Nephron (organoid): ENCODE data around the gene KAZN.

Experiments used
- H3K27ac Mint-ChIP-seq, 3 experiments: 2 replicates each; pipeline ENCODE4 v1.8.0; 2020; ENCODE audit warnings: mixed read lengths in 3 of 3, mild to moderate bottlenecking in 2 of 3, moderate library complexity in 1 of 3
- H3K27me3 Mint-ChIP-seq: 2 replicates; pipeline ENCODE4 v1.8.0; 2021; ENCODE audit warnings: low read depth, mild to moderate bottlenecking, moderate library complexity, mixed read lengths
- H3K36me3 Mint-ChIP-seq: 2 replicates; pipeline ENCODE4 v1.8.0; 2020; ENCODE audit warnings: low read depth, mixed read lengths
- H3K4me1 Mint-ChIP-seq: 2 replicates; pipeline ENCODE4 v1.8.0; 2020; ENCODE audit warnings: mixed read lengths
- H3K4me3 Mint-ChIP-seq, 3 experiments: 2 replicates each; pipeline ENCODE4 v1.8.0; 2020; ENCODE audit warnings: mild to moderate bottlenecking in 3 of 3, mixed read lengths in 3 of 3, moderate library complexity in 2 of 3
- H3K9me3 Mint-ChIP-seq: 2 replicates; pipeline ENCODE4 v1.8.0; 2020; ENCODE audit warnings: mixed read lengths
- TF ChIP-seq, protein P1 (sequence below), 3 experiments: fragments of 200-600 bp; sonication (generic); IDR thresholded peaks; one replicate each; pipeline ENCODE4 v1.5.0; 2021; ENCODE audit warnings: antibody characterized with exemption in 3 of 3; ENCODE audit not compliant: unreplicated experiment in 3 of 3

The KAZN gene

DNA sequence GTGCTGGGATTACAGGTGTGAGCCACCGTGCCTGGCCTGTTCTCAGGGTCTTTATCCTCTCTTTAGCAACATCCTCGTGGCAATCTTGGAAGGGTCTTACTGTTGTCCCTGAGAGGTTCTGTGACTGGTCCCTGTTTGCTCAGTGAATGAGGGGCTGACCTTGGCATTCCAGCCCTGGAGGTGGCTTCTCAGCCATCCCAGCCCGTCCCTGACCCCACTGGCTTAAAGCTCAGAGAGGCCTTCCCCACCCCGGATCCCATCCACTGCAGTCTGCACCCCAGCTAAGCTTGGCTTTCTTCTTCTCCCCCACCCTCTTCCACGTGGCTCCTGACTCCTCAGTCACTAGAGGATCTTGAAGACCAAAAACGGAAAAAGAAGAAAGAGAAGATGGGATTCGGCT lies 466.8 kb downstream of the KAZN start:
- peaks cover 3% of the 10 kb centered on the region for H3K27me3 Mint-ChIP-seq

DNA sequence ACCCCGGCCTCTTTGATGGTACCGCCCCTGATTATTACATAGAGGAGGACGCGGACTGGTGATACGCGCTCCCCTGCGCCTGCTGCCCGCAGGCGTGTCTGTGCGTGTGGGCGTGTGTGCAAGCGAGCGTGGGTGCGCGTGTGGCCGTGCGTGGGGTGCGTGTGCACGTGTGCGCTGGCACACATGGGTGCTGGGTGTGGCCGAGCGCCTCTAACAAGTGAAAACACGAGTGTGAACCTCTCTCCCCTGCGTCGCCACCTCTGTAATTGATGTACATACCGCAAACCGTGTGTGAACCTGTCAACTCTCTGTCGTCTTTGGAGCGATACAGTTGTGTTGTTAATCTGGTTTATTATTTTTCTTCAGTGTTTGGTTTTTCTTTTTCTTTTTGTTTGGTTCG lies 467.3 kb downstream of the KAZN start:
- peaks cover 51% of the 10 kb centered on the region for H3K36me3 Mint-ChIP-seq
- H3K4me3 Mint-ChIP-seq, result no peak overlapping the region
- H3K9me3 Mint-ChIP-seq, result peaks cover 2% of the 10 kb centered on the region
- TF ChIP-seq, protein P1, sequence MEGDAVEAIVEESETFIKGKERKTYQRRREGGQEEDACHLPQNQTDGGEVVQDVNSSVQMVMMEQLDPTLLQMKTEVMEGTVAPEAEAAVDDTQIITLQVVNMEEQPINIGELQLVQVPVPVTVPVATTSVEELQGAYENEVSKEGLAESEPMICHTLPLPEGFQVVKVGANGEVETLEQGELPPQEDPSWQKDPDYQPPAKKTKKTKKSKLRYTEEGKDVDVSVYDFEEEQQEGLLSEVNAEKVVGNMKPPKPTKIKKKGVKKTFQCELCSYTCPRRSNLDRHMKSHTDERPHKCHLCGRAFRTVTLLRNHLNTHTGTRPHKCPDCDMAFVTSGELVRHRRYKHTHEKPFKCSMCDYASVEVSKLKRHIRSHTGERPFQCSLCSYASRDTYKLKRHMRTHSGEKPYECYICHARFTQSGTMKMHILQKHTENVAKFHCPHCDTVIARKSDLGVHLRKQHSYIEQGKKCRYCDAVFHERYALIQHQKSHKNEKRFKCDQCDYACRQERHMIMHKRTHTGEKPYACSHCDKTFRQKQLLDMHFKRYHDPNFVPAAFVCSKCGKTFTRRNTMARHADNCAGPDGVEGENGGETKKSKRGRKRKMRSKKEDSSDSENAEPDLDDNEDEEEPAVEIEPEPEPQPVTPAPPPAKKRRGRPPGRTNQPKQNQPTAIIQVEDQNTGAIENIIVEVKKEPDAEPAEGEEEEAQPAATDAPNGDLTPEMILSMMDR (IDR thresholded peaks at IDR 0.05; ENCODE audit: unreplicated experiment in 3 of 3), result no peak
- H3K27me3 Mint-ChIP-seq, result peaks cover 3% of the 10 kb centered on the region
- peaks cover 5% of the 10 kb centered on the region for H3K4me1 Mint-ChIP-seq
- H3K27ac Mint-ChIP-seq, result no peak overlapping the region

More for the DNA sequence above, 466.8 kb downstream of the KAZN start:
- Mint-ChIP-seq H3K36me3 (peaks cover 56% of the 10 kb centered on the region), H3K27ac (no peak overlapping the region), H3K4me1 (peaks cover 5% of the 10 kb centered on the region), H3K9me3 (peaks cover 2% of the 10 kb centered on the region), H3K4me3 (no peak overlapping the region)
- TF ChIP-seq, protein P1 (IDR thresholded peaks at IDR 0.05; ENCODE audit: unreplicated experiment in 3 of 3), result no peak

DNA sequence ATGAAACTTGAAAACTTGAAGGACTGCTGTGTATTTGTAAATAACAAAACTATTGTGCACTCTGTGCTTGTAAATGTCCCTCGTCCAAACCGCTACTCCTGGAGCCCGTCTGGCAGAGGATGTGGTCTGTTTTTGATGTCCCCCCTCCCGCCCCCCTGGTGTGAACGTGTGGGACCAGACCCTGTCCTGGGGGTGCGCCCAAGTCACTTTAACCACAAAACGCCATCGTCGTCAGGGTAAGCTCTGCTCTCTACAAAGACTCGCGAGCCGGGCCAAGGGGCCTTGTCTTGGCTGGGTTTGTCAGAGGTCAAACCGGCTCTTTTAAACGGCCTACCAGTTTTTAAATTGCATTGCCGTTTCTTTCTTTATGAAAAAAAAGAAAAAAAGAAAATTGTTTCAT lies 467.7 kb downstream of the KAZN start:
- H3K9me3 Mint-ChIP-seq, result peaks cover 2% of the 10 kb centered on the region

DNA sequence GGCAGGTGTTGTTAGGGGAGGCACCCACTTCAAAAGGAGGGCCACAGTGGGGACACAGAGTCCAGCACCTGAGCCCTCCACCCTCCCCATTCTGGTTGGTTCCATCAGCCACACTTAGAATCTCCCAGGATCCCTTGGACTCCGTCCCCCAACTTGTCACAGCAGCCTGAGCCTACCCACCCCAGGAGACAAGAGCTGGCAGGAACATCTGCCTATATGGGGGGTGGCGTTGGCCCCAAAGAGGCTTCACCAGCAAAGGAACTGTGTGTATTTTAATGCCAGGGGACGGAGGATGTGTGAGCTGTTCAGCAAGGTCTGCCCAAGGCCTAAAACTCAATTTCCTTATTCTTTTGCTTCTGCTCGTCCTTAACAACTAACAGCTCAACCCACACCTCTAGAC lies 468.7 kb downstream of the KAZN start:
- Mint-ChIP-seq H3K27ac (peak overlapping the region in 1 of 3 experiments; percentile 40), H3K27me3 (peaks cover 3% of the 10 kb centered on the region), H3K36me3 (peaks cover 41% of the 10 kb centered on the region), H3K4me3 (no peak overlapping the region), H3K4me1 (peaks cover 5% of the 10 kb centered on the region), H3K9me3 (peaks cover 2% of the 10 kb centered on the region)
- TF ChIP-seq, protein P1 (IDR thresholded peaks at IDR 0.05; ENCODE audit: unreplicated experiment in 3 of 3), result no peak

More for the DNA sequence above, 467.7 kb downstream of the KAZN start:
- Mint-ChIP-seq H3K4me1 (peaks cover 5% of the 10 kb centered on the region), H3K27ac (no peak overlapping the region), H3K36me3 (peaks cover 47% of the 10 kb centered on the region), H3K27me3 (peaks cover 3% of the 10 kb centered on the region), H3K4me3 (no peak overlapping the region)
- TF ChIP-seq, protein P1 (IDR thresholded peaks at IDR 0.05; ENCODE audit: unreplicated experiment in 3 of 3), result no peak

DNA sequence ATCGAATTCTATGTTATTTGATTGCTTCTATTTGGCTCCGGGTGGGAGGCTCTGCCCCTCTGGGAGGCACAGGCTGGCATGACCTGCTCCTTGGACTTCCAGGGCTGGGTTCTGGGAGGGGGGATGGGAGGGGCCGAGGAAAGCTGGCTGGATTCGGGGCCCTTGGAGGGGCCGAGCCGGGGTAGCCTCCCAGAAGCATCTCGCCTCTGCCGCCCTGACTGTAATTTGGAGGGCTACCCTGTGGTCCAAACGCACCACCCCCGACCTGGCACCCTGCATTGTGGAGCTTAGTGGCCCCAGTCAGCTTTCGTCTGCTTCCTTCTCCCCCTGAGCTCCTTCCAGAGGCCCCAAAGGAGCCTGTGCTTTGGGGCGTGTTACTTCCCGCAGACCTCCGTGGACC lies 469.7 kb downstream of the KAZN start:
- H3K4me1 Mint-ChIP-seq, result peaks cover 5% of the 10 kb centered on the region
- H3K27me3 Mint-ChIP-seq, result peaks cover 3% of the 10 kb centered on the region
- TF ChIP-seq, protein P1 (IDR thresholded peaks at IDR 0.05; ENCODE audit: unreplicated experiment in 3 of 3), result no peak
- H3K9me3 Mint-ChIP-seq, result no peaks in the 10 kb centered on the region
- no peak overlapping the region for H3K27ac Mint-ChIP-seq
- peaks cover 40% of the 10 kb centered on the region for H3K36me3 Mint-ChIP-seq
- H3K4me3 Mint-ChIP-seq, result no peak overlapping the region

DNA sequence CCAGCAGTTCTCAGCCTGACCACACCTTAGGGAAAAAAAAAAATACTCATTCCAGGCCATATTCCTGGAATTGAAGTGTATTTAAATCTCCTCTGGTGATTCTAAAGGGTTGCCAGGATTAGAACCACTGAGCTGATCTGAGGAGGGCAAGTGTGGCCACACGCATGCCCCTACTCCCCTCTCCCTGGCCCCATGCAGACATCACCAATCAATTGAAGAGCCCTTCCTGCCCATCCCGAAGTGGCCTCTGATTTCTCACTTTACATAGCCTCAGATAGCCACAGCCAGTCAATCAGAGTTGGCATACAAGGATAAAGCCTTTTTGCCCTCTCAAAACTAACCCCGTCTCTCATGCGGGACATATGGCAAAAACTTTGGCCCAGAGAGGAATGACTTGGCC lies 470.5 kb downstream of the KAZN start:
- Mint-ChIP-seq H3K27ac (no peak overlapping the region), H3K27me3 (peaks cover 3% of the 10 kb centered on the region), H3K4me1 (peaks cover 5% of the 10 kb centered on the region), H3K9me3 (no peaks in the 10 kb centered on the region), H3K36me3 (peaks cover 33% of the 10 kb centered on the region), H3K4me3 (no peak overlapping the region)
- TF ChIP-seq, protein P1 (IDR thresholded peaks at IDR 0.05; ENCODE audit: unreplicated experiment in 3 of 3), result no peak
